ENCODE data around the gene DHDH. TPM values are rescaled to one million over a fixed set of nuclear protein-coding genes. Genes with fewer than 3 reads are reported as not detected.

Gene DHDH
- total RNA-seq, 2 donors from 2014 or later, result not detected

- no peak overlapping the region for H3K4me3 ChIP-seq
- no peaks in the 10 kb centered on the region for H3K9me3 ChIP-seq
- no peak for DNase-seq (ENCODE audit: low spot score)
- no peak overlapping the region for H3K27ac ChIP-seq
- no peaks in the 10 kb centered on the region for H3K27me3 ChIP-seq
- H3K36me3 ChIP-seq, result peaks cover 67% of the 10 kb centered on the region
- no peak for TF ChIP-seq CTCF (IDR thresholded peaks at IDR 0.05)
- H3K4me1 ChIP-seq, result peaks cover 0 to 38% of the 10 kb centered on the region in 2 donors
Measured at GRCh38 chr19:48970139-48970766, 36.8 kb downstream of the DHDH start.

GRCh38 chr19:48970923-48971395, 37.5 kb downstream of the DHDH start:
- DNase-seq (ENCODE audit: low spot score), result peak; percentile 77
- H3K4me1 ChIP-seq, result peaks cover 0 to 38% of the 10 kb centered on the region in 2 donors

GRCh38 chr19:48975947-48976847, 42.7 kb downstream of the DHDH start:
- peaks cover 0 to 14% of the 10 kb centered on the region in 2 donors for H3K4me1 ChIP-seq
- TF ChIP-seq CTCF (IDR thresholded peaks at IDR 0.05), result no peak
- peak overlapping the region in 1 of 2 donors; percentile 80 for H3K27ac ChIP-seq
- H3K27me3 ChIP-seq, result no peaks in the 10 kb centered on the region
- no peak for DNase-seq (ENCODE audit: low spot score)
- peaks cover 38% of the 10 kb centered on the region for H3K36me3 ChIP-seq
- no peak overlapping the region for H3K4me3 ChIP-seq
- no peaks in the 10 kb centered on the region for H3K9me3 ChIP-seq

More at GRCh38 chr19:48970923-48971395, 37.5 kb downstream of the DHDH start:
- H3K27me3 ChIP-seq, result no peaks in the 10 kb centered on the region
- no peaks in the 10 kb centered on the region for H3K9me3 ChIP-seq
- H3K4me3 ChIP-seq, result no peak overlapping the region
- H3K27ac ChIP-seq, result no peak overlapping the region
- H3K36me3 ChIP-seq, result peaks cover 61% of the 10 kb centered on the region
- TF ChIP-seq CTCF (IDR thresholded peaks at IDR 0.05), result peak; percentile 90 to 92

GRCh38 chr19:48977061-48977460, 43.6 kb downstream of the DHDH start:
- Histone ChIP-seq H3K4me1 (peaks cover 0 to 14% of the 10 kb centered on the region in 2 donors), H3K27me3 (no peaks in the 10 kb centered on the region), H3K36me3 (peaks cover 45% of the 10 kb centered on the region), H3K9me3 (no peaks in the 10 kb centered on the region), H3K4me3 (no peak overlapping the region), H3K27ac (peak overlapping the region; percentile 80 to 95)
- DNase-seq (ENCODE audit: low spot score), result no peak
- TF ChIP-seq CTCF (IDR thresholded peaks at IDR 0.05), result no peak

GRCh38 chr19:48982280-48982679, 48.8 kb downstream of the DHDH start:
- Histone ChIP-seq H3K27ac (no peak overlapping the region), H3K9me3 (no peaks in the 10 kb centered on the region), H3K4me1 (peaks cover 0 to 14% of the 10 kb centered on the region in 2 donors), H3K27me3 (no peaks in the 10 kb centered on the region), H3K4me3 (no peak overlapping the region), H3K36me3 (peaks cover 72% of the 10 kb centered on the region)
- no peak for DNase-seq (ENCODE audit: low spot score)
- no peak for TF ChIP-seq CTCF (IDR thresholded peaks at IDR 0.05)

All from right atrium auricular region (tissue), 2 donors.